Mucosa of descending colon (tissue), 3 donors: ENCODE results near the gene SLC8A2. TPM values are rescaled to one million over a fixed set of nuclear protein-coding genes. Genes with fewer than 3 reads are reported as not detected.

Experiments
- ATAC-seq: fragments of 200-7000 bp; cut with Tn5 transposase; one replicate; pipeline ENCODE4 v1.9.1; 2020; ENCODE audit warnings: mild to moderate bottlenecking, moderate library complexity
- DNase-seq, 3 donors: peaks; one replicate each; pipeline ENCODE4 v3.0.0-alpha.2; 2020
- H3K36me3 ChIP-seq: fragments of 200-600 bp; one replicate; pipeline ENCODE4 v1.8.0; 2021; ENCODE audit warnings: low read depth, mild to moderate bottlenecking
- H3K4me1 ChIP-seq: fragments of 200-600 bp; one replicate; pipeline ENCODE4 v1.8.0; 2021; ENCODE audit warnings: low read depth, mild to moderate bottlenecking
- H3K4me3 ChIP-seq: fragments of 200-600 bp; one replicate; pipeline ENCODE4 v1.8.0; 2021; ENCODE audit warnings: mild to moderate bottlenecking
- H3K9me3 ChIP-seq: fragments of 200-600 bp; one replicate; pipeline ENCODE4 v1.8.0; 2021; ENCODE audit warnings: mild to moderate bottlenecking
- intact Hi-C, 2 donors: fragments of 100-400 bp; cut with DNase I in 1 of 2; cut with micrococcal nuclease in 1 of 2; formaldehyde crosslinking; loops; one replicate each; pipeline versions ENCODE4 v1.11.0 to v1.11.1; 2022; cut with DNase I, micrococcal nuclease
- total RNA-seq, 3 donors: library from RNA; stranded (reverse); fragmentation: NEBNext Ultra II Directional in 2 of 3; extraction: Animal tissue kit (Norgen Biotek cat#: 25700) in 2 of 3; gene quantifications; one replicate each; pipeline versions ENCODE4 v1.2.1 to v1.2.4, GENCODE V29; 2021 to 2023
- TF ChIP-seq, protein P1 (sequence below): fragments of 200-600 bp; IDR thresholded peaks from one replicate; pipeline ENCODE4 v1.8.0; 2022; ENCODE audit warnings: antibody characterized with exemption, mild to moderate bottlenecking
- donor health status: DM: no; HTN: no; CAD: no; lungs with moderate emphysema.
- donor health status: DM: no; HTN: no; CAD: no.
- donor health status: DM: no; HTN: yes; CAD: no.

The SLC8A2 gene
- total RNA-seq, 3 donors from 2014 or later, result 0.75 to 17.5 (median 2.1) TPM

DNA sequence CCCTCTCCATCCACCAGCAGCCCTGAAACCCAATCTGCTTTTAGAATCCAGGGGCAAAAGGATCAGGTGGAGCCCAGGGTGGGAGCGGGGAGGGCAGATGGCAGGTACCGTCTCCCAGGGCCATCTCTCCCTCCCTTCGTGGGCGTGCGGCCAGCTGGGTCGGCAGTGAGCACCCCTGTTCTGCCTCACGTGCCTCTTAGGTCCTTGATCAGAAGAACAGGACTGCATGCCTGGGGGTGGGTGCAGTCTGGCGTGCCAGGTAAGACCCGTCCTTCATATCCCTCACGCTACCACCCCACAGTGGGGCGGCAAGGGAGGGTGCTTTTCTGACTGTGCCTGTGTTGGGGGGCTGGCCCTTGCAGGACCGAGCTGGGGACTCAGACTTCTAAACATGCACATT lies 2.0 kb downstream of the SLC8A2 start:
- Histone ChIP-seq H3K36me3 (no peaks in the 10 kb centered on the region), H3K4me1 (no peaks in the 10 kb centered on the region), H3K9me3 (no peaks in the 10 kb centered on the region), H3K4me3 (no peak overlapping the region)
- no peak for DNase-seq
- ATAC-seq, result no peak
- intact Hi-C loops, result no loop called here
- TF ChIP-seq, protein P1, sequence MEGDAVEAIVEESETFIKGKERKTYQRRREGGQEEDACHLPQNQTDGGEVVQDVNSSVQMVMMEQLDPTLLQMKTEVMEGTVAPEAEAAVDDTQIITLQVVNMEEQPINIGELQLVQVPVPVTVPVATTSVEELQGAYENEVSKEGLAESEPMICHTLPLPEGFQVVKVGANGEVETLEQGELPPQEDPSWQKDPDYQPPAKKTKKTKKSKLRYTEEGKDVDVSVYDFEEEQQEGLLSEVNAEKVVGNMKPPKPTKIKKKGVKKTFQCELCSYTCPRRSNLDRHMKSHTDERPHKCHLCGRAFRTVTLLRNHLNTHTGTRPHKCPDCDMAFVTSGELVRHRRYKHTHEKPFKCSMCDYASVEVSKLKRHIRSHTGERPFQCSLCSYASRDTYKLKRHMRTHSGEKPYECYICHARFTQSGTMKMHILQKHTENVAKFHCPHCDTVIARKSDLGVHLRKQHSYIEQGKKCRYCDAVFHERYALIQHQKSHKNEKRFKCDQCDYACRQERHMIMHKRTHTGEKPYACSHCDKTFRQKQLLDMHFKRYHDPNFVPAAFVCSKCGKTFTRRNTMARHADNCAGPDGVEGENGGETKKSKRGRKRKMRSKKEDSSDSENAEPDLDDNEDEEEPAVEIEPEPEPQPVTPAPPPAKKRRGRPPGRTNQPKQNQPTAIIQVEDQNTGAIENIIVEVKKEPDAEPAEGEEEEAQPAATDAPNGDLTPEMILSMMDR, result no peak

DNA sequence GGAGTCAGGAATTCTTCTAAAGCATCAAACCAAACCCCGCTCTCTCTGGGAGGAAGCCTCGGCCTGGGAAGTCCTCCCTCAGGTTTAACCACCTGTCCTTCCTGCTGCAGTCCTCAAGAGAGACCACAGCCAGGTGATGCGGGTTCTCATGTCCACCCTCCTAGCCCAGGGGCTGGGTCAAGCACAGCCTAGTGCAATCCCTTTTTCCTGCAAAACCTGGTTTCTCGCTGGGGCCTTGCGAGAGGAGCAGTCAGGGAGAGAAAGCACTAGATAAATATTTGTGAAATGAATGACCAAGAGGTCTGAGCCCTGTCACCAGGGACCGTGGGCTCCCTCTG lies 2.4 kb downstream of the SLC8A2 start:
- no peak overlapping the region for H3K4me3 ChIP-seq
- intact Hi-C loops, result no loop called here
- TF ChIP-seq, protein P1, result no peak
- ATAC-seq (no peak), DNase-seq (no peak)
- H3K4me1 ChIP-seq, result no peaks in the 10 kb centered on the region
- H3K9me3 ChIP-seq, result no peaks in the 10 kb centered on the region
- no peaks in the 10 kb centered on the region for H3K36me3 ChIP-seq

DNA sequence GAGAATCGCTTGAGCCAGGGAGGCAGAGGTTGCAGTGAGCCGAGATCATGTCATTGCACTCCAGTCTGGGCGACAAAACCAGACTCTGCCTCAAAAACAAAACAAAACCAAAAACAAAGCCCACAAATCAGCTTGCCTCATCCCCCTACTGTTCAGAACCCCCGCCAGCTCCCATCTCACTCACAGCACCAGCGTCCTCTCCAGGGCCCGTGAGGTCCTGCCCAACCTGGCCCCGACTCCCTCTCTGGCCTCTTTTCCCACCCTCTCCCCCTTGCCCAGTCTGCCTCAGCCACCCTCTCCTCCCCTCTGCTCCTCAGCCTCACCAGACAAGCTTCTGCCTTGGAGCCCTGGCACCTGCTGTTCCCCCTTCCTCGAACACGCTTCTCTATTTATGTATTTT lies 3.8 kb downstream of the SLC8A2 start:
- no peak for ATAC-seq
- Histone ChIP-seq H3K4me3 (no peak overlapping the region), H3K4me1 (no peaks in the 10 kb centered on the region), H3K9me3 (no peaks in the 10 kb centered on the region), H3K36me3 (no peaks in the 10 kb centered on the region)
- TF ChIP-seq, protein P1, result no peak
- DNase-seq, result no peak
- intact Hi-C loops, result no loop called here

DNA sequence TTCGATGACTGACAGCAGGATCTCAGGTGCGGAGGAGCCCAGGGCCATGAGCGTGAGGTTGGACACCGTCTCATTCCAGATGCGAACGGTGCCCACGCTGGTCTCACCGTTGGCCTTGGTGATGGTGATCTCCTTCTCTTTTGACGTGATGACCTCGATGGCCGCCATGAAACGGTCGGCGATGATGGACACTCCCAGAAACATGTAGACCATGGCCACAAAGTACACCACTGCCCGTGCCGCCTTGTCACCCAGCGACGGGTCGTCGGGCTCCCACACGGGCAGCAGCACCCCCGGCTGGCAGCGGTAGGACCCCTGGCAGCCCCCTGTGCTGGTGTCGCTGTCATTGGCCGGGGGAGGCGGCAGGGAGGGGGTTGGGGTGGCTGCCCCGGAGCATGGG lies 5.7 kb downstream of the SLC8A2 start:
- Histone ChIP-seq H3K4me3 (no peak overlapping the region), H3K9me3 (no peaks in the 10 kb centered on the region), H3K36me3 (no peaks in the 10 kb centered on the region), H3K4me1 (no peaks in the 10 kb centered on the region)
- intact Hi-C loops, result no loop called here
- DNase-seq (no peak), ATAC-seq (no peak)
- TF ChIP-seq, protein P1, result no peak

DNA sequence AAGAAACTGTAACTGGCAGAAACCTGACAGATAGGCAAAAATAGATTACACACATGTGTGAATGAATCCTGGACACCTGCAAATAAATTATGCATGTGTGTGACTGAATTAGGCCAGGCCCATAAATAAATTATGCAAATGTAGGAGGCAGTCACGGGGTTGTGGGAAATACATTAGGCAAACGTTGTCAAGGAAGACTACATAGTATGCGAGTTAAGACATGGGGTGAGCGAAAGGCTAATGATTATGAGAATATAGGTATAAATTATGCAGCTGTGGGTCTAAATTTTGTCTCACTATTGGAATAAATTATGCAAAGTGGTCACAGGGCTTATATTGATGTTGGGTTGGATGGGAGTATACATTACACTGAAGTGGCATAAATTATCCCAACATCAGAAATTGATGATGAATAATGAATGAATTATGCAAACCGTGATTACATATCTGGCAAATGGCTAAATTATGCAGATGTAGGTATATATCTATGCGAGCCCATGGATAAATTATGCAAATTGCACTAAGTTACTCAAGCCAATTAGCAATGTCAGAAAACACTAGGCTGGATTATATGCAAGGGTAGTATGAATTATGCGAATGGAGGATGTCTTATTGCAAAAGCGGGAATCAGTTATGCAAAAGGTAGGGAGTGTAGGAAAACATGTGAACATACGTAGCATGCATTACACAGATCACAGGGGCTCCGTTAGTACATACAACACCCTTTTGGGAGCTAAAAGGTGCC lies 6.8 kb downstream of the SLC8A2 start:
- TF ChIP-seq, protein P1, result no peak
- Histone ChIP-seq H3K4me3 (no peak overlapping the region), H3K9me3 (no peaks in the 10 kb centered on the region), H3K4me1 (no peaks in the 10 kb centered on the region), H3K36me3 (no peaks in the 10 kb centered on the region)
- no peak for DNase-seq
- no peak for ATAC-seq
- intact Hi-C loops, result no loop called here

DNA sequence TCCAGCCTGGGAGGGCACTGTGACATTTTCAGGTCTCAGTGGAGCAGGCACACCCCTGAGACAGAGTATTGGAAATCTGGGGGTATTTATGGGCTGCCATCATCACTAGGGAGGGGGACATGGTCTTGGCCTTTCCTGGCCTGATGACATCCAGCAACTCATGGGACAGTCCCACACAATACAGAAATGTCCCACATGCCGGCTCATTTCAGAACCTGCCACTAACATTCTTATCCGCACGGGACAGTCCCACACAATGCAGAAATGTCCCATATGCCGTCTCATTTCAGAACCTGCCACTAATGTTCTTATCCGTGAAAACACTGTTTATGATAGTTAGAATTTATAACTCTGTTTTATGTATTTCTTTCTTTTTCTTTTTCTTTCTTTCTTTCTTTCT lies 9.8 kb downstream of the SLC8A2 start:
- TF ChIP-seq, protein P1, result no peak
- Histone ChIP-seq H3K36me3 (no peaks in the 10 kb centered on the region), H3K4me1 (peaks cover 7% of the 10 kb centered on the region), H3K4me3 (no peak overlapping the region), H3K9me3 (no peaks in the 10 kb centered on the region)
- no peak for DNase-seq
- intact Hi-C loops, result no loop called here
- ATAC-seq, result no peak
